ENCODE results near the gene MOB3A.

DNA sequence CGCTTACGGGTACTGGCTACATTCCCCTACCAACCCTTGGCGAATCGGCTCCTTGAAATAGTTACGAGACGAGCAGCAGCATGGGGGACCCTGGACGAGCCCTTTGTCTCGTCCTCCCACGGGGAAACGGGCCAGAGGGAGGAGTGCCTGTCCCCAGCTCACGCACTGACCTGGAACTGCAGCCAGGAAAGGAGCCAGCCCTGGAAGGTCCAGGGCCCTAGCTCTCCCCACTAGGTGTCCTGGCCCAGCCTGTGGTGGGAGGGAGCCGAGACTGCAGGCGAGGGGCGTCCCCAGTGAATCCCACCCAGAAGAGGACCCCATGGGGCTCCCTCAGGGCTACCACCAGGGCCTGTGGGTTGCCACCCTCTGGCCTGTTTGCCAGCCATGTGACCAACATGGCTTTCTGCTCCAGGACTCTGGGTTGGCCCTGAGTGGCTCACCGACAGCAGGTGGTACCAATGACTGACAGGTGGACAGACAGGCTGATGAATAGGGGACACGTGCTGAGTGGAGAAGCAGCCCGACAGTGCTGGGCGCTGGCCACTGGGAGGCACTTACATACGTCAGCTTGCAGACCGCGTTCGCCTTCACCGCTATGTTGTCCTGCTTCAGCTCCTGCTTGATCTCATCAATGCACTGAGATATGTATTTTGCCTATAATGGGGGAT is 42.1 kb upstream of the MOB3A start:
- no peak for TF ChIP-seq TCF12 (IDR thresholded peaks at IDR 0.05; ENCODE audit: low read depth, low read length)
- TF ChIP-seq, protein P1, sequence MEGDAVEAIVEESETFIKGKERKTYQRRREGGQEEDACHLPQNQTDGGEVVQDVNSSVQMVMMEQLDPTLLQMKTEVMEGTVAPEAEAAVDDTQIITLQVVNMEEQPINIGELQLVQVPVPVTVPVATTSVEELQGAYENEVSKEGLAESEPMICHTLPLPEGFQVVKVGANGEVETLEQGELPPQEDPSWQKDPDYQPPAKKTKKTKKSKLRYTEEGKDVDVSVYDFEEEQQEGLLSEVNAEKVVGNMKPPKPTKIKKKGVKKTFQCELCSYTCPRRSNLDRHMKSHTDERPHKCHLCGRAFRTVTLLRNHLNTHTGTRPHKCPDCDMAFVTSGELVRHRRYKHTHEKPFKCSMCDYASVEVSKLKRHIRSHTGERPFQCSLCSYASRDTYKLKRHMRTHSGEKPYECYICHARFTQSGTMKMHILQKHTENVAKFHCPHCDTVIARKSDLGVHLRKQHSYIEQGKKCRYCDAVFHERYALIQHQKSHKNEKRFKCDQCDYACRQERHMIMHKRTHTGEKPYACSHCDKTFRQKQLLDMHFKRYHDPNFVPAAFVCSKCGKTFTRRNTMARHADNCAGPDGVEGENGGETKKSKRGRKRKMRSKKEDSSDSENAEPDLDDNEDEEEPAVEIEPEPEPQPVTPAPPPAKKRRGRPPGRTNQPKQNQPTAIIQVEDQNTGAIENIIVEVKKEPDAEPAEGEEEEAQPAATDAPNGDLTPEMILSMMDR (IDR thresholded peaks at IDR 0.05; ENCODE audit: control extremely low read depth in 1 of 3, insufficient read depth in 1 of 3, low read depth in 1 of 3, low read length in 3 of 3): no peak
- TF ChIP-seq KDM5A (IDR thresholded peaks at IDR 0.05; ENCODE audit: low read length): no peak
- no peak for TF ChIP-seq EZH2 (IDR thresholded peaks at IDR 0.05; ENCODE audit: low read depth, low read length, severe bottlenecking)
- TF ChIP-seq, protein P2, sequence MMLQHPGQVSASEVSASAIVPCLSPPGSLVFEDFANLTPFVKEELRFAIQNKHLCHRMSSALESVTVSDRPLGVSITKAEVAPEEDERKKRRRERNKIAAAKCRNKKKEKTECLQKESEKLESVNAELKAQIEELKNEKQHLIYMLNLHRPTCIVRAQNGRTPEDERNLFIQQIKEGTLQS (IDR thresholded peaks at IDR 0.05; ENCODE audit: insufficient read depth, low read depth, low read length): no peak
- TF ChIP-seq CHD2 (IDR thresholded peaks at IDR 0.05; ENCODE audit: low read length): no peak
- TF ChIP-seq GABPA (IDR thresholded peaks at IDR 0.05; ENCODE audit: borderline replicate concordance, insufficient read depth, low read length): no peak
- no peak for TF ChIP-seq NANOG (IDR thresholded peaks at IDR 0.05; ENCODE audit: insufficient read depth, low read depth, low read length, poor library complexity, severe bottlenecking)
- TF ChIP-seq POLR2A (IDR thresholded peaks at IDR 0.05; ENCODE audit: control extremely low read depth in 1 of 2, low read depth in 2 of 2, low read length in 2 of 2): no peak
- no peak for TF ChIP-seq PHF8 (conservative IDR thresholded peaks at IDR 0.05; ENCODE audit: low read depth, low read length)
- no peak for TF ChIP-seq CHD1 (IDR thresholded peaks at IDR 0.05; ENCODE audit: low read depth, low read length)

All from H1 (cell line).